Fibroblast of mammary gland (primary cell): ENCODE results near the gene BCL7C.

Experiments used
- DNase-seq: peaks from one replicate; pipeline ENCODE4 v3.0.0-alpha.2; 2010; ENCODE audit warnings: low read depth
- H3K4me3 ChIP-seq: 2 replicates; pipeline ENCODE4 v1.5.1; 2011; ENCODE audit warnings: low read depth, mild to moderate bottlenecking, low read length, moderate library complexity; ENCODE audit not compliant: control insufficient read depth
- TF ChIP-seq, protein P1 (sequence below): conservative IDR thresholded peaks from 2 replicates; pipeline ENCODE4 v1.5.1; 2011; ENCODE audit warnings: low read depth, low read length, inconsistent platforms; ENCODE audit not compliant: control insufficient read depth, insufficient read depth

Gene BCL7C

GRCh38 chr16:30858829-30859423 lies 35.0 kb downstream of the BCL7C start:
- no peak overlapping the region for H3K4me3 ChIP-seq
- no peak for DNase-seq
- TF ChIP-seq, protein P1, sequence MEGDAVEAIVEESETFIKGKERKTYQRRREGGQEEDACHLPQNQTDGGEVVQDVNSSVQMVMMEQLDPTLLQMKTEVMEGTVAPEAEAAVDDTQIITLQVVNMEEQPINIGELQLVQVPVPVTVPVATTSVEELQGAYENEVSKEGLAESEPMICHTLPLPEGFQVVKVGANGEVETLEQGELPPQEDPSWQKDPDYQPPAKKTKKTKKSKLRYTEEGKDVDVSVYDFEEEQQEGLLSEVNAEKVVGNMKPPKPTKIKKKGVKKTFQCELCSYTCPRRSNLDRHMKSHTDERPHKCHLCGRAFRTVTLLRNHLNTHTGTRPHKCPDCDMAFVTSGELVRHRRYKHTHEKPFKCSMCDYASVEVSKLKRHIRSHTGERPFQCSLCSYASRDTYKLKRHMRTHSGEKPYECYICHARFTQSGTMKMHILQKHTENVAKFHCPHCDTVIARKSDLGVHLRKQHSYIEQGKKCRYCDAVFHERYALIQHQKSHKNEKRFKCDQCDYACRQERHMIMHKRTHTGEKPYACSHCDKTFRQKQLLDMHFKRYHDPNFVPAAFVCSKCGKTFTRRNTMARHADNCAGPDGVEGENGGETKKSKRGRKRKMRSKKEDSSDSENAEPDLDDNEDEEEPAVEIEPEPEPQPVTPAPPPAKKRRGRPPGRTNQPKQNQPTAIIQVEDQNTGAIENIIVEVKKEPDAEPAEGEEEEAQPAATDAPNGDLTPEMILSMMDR, result no peak

GRCh38 chr16:30858111-30858495 lies 35.8 kb downstream of the BCL7C start:
- DNase-seq, result no peak
- TF ChIP-seq, protein P1, result no peak
- no peak overlapping the region for H3K4me3 ChIP-seq

GRCh38 chr16:30853758-30854157 lies 40.1 kb downstream of the BCL7C start:
- TF ChIP-seq, protein P1, result no peak
- H3K4me3 ChIP-seq, result no peak overlapping the region

DNA sequence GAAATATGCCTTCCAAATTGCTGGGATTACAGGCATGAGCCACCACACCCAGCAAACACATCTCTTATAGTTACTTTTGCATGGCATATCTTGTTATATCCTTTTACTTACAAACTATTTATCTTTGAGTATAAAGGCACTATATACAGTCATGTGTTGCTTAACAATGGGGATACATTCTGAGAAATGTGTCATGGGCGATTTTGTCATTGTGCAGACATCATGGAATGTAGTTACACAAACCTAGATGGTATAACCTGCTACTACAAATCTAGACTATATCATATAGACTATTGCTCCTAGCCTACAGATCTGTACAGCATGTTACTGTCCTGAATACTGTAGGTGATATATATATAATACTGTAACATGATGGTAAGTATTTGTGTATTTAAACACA lies 43.6 kb downstream of the BCL7C start:
- TF ChIP-seq, protein P1, result no peak
- DNase-seq, result no peak
- no peak overlapping the region for H3K4me3 ChIP-seq

More at GRCh38 chr16:30853758-30854157, 40.1 kb downstream of the BCL7C start:
- DNase-seq, result peak; percentile 26

GRCh38 chr16:30846649-30847402 lies 47.1 kb downstream of the BCL7C start:
- no peak for DNase-seq
- TF ChIP-seq, protein P1, result no peak
- no peak overlapping the region for H3K4me3 ChIP-seq

DNA sequence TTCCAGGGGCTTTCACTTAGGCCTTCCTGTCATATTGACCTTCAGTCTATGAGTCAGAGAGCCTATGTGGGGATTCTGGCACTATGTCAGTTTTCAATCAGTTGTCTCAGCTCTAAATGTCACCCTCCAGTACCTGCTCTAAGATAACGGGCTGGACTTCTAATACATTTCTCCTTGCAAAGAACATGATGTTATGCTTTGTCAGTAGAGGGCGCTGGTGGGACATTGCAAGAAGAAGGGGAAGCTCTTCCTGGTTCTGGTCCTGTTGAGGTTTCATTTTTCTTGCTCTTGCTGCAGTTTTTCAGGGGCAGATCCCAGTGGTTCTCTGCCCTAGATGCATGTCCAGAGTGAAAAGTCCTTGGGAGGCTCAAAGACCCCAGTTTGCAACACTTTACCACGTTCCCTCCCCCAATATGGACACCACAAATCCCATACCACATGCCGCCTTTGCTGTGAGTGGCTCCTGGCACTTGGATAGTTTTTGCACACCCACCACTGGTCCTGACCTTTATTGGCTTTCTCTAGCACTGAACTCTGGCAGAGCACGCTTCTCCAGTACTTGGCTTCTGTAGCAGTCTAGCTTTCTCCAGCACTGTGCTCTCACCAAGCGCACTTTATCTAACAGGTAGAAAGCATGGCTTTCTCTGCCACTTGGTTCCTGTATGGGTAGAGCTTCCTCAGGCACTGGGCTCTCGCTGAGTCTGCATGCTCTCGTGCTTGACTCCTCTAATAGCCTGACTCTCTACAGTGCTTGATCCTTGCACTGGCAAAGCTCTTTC lies 49.0 kb downstream of the BCL7C start:
- H3K4me3 ChIP-seq, result no peak overlapping the region
- peak; percentile 92 for DNase-seq
- TF ChIP-seq, protein P1, result peak; percentile 99
